HepG2 (cell line): ENCODE data around the gene SNX3. TPM values are rescaled to one million over a fixed set of nuclear protein-coding genes. Genes with fewer than 3 reads are reported as not detected.

Source experiments
- DZIP1 ChIP-seq: sonication (generic); formaldehyde crosslinking; IDR thresholded peaks from 2 replicates; pipeline ENCODE4 v1.5.0; 2020; ENCODE audit warnings: mild to moderate bottlenecking, missing genetic modification reagents
- ELF1 ChIP-seq: sonication (generic); formaldehyde crosslinking; IDR thresholded peaks from 2 replicates; pipeline ENCODE4 v1.4.0; 2020; ENCODE audit warnings: missing genetic modification reagents
- ERF ChIP-seq: IDR thresholded peaks from 2 replicates; pipeline ENCODE4 v1.6.1; 2018; ENCODE audit warnings: missing biosample characterization, missing genetic modification reagents
- MLLT10 ChIP-seq: sonication (generic); formaldehyde crosslinking; IDR thresholded peaks from 2 replicates; pipeline ENCODE4 v1.4.0; 2020; ENCODE audit warnings: missing genetic modification reagents
- NR2F1 ChIP-seq, 2 experiments: fragments of 450-650 bp in 1 of 2; formaldehyde crosslinking in 1 of 2; IDR thresholded peaks; 2 replicates each; pipeline versions ENCODE4 v1.5.0 to v1.6.1; 2016 to 2020; ENCODE audit warnings: mild to moderate bottlenecking in 1 of 2, missing compliant biosample characterization in 1 of 2, missing genetic modification reagents in 1 of 2, moderate library complexity in 1 of 2
- PCBP1 ChIP-seq: fragments of 200-400 bp; formaldehyde crosslinking; IDR thresholded peaks from 2 replicates; pipeline ENCODE4 v1.6.1; 2017; ENCODE audit warnings: mild to moderate bottlenecking, low read depth, low read length, borderline replicate concordance
- POLR2G ChIP-seq: fragments of 200-400 bp; formaldehyde crosslinking; IDR thresholded peaks from 2 replicates; pipeline ENCODE4 v1.6.1; 2018; ENCODE audit warnings: mild to moderate bottlenecking, low read depth, low read length, moderate library complexity
- RARA ChIP-seq: IDR thresholded peaks from 2 replicates; pipeline ENCODE4 v1.6.1; 2016; ENCODE audit warnings: missing genetic modification reagents, missing compliant biosample characterization
- RFXAP ChIP-seq: sonication (generic); formaldehyde crosslinking; IDR thresholded peaks from 2 replicates; pipeline ENCODE4 v1.4.0; 2020; ENCODE audit warnings: missing genetic modification reagents, borderline replicate concordance
- SAP130 ChIP-seq: IDR thresholded peaks from 2 replicates; pipeline ENCODE4 v1.6.1; 2016; ENCODE audit warnings: low read depth
- SNRNP70 ChIP-seq: fragments of 200-400 bp; formaldehyde crosslinking; IDR thresholded peaks from 2 replicates; pipeline ENCODE4 v1.6.1; 2017; ENCODE audit warnings: mild to moderate bottlenecking, low read depth, low read length, moderate library complexity
- SSRP1 ChIP-seq: IDR thresholded peaks from 2 replicates; pipeline ENCODE4 v1.6.1; 2016; ENCODE audit warnings: control low read depth
- TRAFD1 ChIP-seq: sonication (generic); formaldehyde crosslinking; IDR thresholded peaks from 2 replicates; pipeline ENCODE4 v1.5.1; 2020; ENCODE audit warnings: missing genetic modification reagents, mild to moderate bottlenecking, borderline replicate concordance
- ZBTB37 ChIP-seq: sonication (generic); formaldehyde crosslinking; IDR thresholded peaks from 2 replicates; pipeline ENCODE4 v1.4.0; 2020; ENCODE audit warnings: mild to moderate bottlenecking, missing genetic modification reagents
- ZFP37 ChIP-seq: sonication (generic); formaldehyde crosslinking; IDR thresholded peaks from 2 replicates; pipeline ENCODE4 v1.4.0; 2020; ENCODE audit warnings: missing genetic modification reagents, borderline replicate concordance
- ZFP82 ChIP-seq: sonication (generic); formaldehyde crosslinking; IDR thresholded peaks from 2 replicates; pipeline ENCODE4 v1.5.1; 2020; ENCODE audit warnings: mild to moderate bottlenecking, missing genetic modification reagents, borderline replicate concordance
- ZNF253 ChIP-seq: sonication (generic); formaldehyde crosslinking; IDR thresholded peaks from 2 replicates; pipeline ENCODE4 v1.8.0; 2022; ENCODE audit warnings: mild to moderate bottlenecking, missing genetic modification reagents, borderline replicate concordance
- ZNF263 ChIP-seq: sonication (generic); formaldehyde crosslinking; IDR thresholded peaks from 2 replicates; pipeline ENCODE4 v1.4.0; 2020; ENCODE audit warnings: missing genetic modification reagents
- ZNF296 ChIP-seq: sonication (generic); formaldehyde crosslinking; conservative IDR thresholded peaks from 2 replicates; pipeline ENCODE4 v1.5.0; 2020; ENCODE audit warnings: mild to moderate bottlenecking, missing genetic modification reagents
- ZNF3 ChIP-seq: IDR thresholded peaks from 2 replicates; pipeline ENCODE4 v1.7.0; 2017; ENCODE audit warnings: inconsistent platforms
- ZNF343 ChIP-seq: sonication (generic); formaldehyde crosslinking; IDR thresholded peaks from 2 replicates; pipeline ENCODE4 v1.4.0; 2020; ENCODE audit warnings: mild to moderate bottlenecking, missing genetic modification reagents
- ZNF468 ChIP-seq: sonication (generic); formaldehyde crosslinking; IDR thresholded peaks from 2 replicates; pipeline ENCODE4 v1.8.0; 2022; ENCODE audit warnings: mild to moderate bottlenecking, moderate library complexity, missing genetic modification reagents
- ZNF850 ChIP-seq: sonication (generic); formaldehyde crosslinking; conservative IDR thresholded peaks from 2 replicates; pipeline ENCODE4 v1.9.0; 2021; ENCODE audit warnings: mild to moderate bottlenecking, missing genetic modification reagents
- polyA plus RNA-seq, 8 experiments: library from polyadenylated mRNA; depleted of rRNA in 3 of 8; stranded (reverse) in 7 of 8; unstranded in 1 of 8; fragments of >200 nt; fragmentation: Illumina TruSeq in 4 of 8; extraction: Trizol in 4 of 8; gene quantifications; 2 replicates each; pipeline versions ENCODE4 v1.2.1 to v1.2.3, GENCODE V29; 2011 to 2016; ENCODE audit warnings: low read depth in 4 of 8, missing spikeins in 1 of 8, mixed read lengths in 1 of 8; ENCODE audit not compliant: insufficient read depth in 1 of 8
- total RNA-seq, 5 experiments: library from RNA; depleted of rRNA; stranded (reverse); fragments of >200 nt; fragmentation: Illumina TruSeq; extraction: Trizol; gene quantifications; 2 replicates each; pipeline ENCODE4 v1.2.3, GENCODE V29; 2016; ENCODE audit warnings: low read depth in 1 of 5
- TF ChIP-seq, protein P1 (sequence below): sonication (generic); formaldehyde crosslinking; IDR thresholded peaks from 2 replicates; pipeline ENCODE4 v1.4.0; 2020; ENCODE audit warnings: missing genetic modification reagents

The SNX3 gene
- total and polyA plus RNA-seq, 2 of the 13 experiments (the other 11 are each of a cell fraction or from before 2014, with no cell fraction given) = 84.9 to 226 TPM

- TF ChIP-seq, protein P1, sequence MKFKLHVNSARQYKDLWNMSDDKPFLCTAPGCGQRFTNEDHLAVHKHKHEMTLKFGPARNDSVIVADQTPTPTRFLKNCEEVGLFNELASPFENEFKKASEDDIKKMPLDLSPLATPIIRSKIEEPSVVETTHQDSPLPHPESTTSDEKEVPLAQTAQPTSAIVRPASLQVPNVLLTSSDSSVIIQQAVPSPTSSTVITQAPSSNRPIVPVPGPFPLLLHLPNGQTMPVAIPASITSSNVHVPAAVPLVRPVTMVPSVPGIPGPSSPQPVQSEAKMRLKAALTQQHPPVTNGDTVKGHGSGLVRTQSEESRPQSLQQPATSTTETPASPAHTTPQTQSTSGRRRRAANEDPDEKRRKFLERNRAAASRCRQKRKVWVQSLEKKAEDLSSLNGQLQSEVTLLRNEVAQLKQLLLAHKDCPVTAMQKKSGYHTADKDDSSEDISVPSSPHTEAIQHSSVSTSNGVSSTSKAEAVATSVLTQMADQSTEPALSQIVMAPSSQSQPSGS (CRISPR knock-in tag) = peak; percentile 58; the same call in 1 of the 2 replicates
- TF ChIP-seq NR2F1 (CRISPR knock-in tag; IDR thresholded peaks at IDR 0.05) (no peak), PCBP1 (0 out of 2 replicates have a peak, but pooled peaks have one; percentile 63), MLLT10 (CRISPR knock-in tag) (no peak), RARA (CRISPR knock-in tag) (no peak), RFXAP (CRISPR knock-in tag) (no peak; the same call in 1 of the 2 replicates), ZFP82 (CRISPR knock-in tag) (peak; percentile 72; the same call in 1 of the 2 replicates), POLR2G (peak; percentile 95), ZNF253 (CRISPR knock-in tag) (no peak), ZBTB37 (CRISPR knock-in tag) (no peak), ERF (peak; percentile 66), SNRNP70 (no peak), TRAFD1 (CRISPR knock-in tag) (no peak), ZNF3 (no peak), ZNF343 (no peak), ZNF263 (no peak), DZIP1 (CRISPR knock-in tag) (no peak), ZNF468 (CRISPR knock-in tag) (no peak; the same call in 1 of the 2 replicates), ZNF296 (CRISPR knock-in tag) (no peak), SAP130 (CRISPR knock-in tag) (peak; percentile 82), ELF1 (CRISPR knock-in tag) (peak; percentile 94), ZFP37 (CRISPR knock-in tag) (no peak), ZNF850 (no peak), SSRP1 (CRISPR knock-in tag) (no peak)
Observed at GRCh38 chr6:108260809-108261569, at the start of gene SNX3 (continued).
